ENCODE results near the gene MAEA. TPM values are rescaled to one million over a fixed set of nuclear protein-coding genes. Genes with fewer than 3 reads are reported as not detected.

The MAEA gene
- total RNA-seq, 2 donors from 2014 or later: 61.4 to 62.8 TPM

DNA sequence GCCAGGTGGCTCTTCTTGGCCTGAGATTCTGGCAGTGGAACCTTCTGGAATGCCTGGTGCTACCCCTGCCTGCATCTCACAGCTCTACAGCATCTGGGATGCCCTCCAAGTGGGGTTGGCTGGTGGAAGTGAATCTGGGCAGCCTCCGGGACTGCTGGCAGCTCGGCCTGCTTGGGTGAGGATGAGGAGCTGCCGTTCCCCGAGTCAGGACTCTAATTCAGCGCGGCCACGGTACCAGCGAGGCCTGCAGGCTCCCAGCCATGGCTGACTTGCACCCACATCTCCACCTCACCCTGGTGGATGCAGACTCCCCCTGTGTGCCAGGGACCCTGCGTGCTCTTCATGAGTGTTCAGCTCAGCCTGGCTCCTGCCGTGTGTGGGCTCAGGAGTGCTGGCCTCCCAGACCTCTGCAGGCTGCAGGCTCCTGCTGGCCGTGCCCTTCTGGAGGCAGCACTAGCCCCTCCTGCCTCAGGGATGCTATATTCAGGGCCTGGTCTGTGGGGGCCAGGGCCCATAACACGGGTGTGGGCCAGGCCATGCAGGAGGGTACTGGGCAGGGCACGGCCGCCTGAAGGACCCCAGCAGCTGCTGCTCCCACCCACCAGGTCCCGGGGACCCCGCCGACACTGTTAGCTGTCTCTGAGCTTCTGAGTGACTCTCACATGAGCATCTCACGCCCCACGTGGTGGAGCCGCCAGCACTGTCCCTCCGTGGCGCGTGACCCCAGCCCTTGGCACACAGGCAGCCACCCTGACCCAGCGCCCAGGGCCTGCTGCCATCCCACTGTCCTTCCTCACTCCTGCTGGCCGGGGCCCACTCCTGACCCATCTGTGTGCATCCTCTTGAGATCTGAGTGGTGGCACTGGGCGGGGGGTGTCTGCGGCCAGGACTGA, 67.9 kb downstream of the MAEA start:
- no peaks in the 10 kb centered on the region for H3K27me3 Mint-ChIP-seq
- no peaks in the 10 kb centered on the region for H3K36me3 Mint-ChIP-seq (ENCODE audit: low read depth)
- H3K4me1 Mint-ChIP-seq: no peaks in the 10 kb centered on the region
- no peaks in the 10 kb centered on the region for H3K9me3 Mint-ChIP-seq
- H3K27ac Mint-ChIP-seq: no peak overlapping the region
- no peak for ATAC-seq (replicated peaks)
- no peak overlapping the region for H3K4me3 Mint-ChIP-seq

DNA sequence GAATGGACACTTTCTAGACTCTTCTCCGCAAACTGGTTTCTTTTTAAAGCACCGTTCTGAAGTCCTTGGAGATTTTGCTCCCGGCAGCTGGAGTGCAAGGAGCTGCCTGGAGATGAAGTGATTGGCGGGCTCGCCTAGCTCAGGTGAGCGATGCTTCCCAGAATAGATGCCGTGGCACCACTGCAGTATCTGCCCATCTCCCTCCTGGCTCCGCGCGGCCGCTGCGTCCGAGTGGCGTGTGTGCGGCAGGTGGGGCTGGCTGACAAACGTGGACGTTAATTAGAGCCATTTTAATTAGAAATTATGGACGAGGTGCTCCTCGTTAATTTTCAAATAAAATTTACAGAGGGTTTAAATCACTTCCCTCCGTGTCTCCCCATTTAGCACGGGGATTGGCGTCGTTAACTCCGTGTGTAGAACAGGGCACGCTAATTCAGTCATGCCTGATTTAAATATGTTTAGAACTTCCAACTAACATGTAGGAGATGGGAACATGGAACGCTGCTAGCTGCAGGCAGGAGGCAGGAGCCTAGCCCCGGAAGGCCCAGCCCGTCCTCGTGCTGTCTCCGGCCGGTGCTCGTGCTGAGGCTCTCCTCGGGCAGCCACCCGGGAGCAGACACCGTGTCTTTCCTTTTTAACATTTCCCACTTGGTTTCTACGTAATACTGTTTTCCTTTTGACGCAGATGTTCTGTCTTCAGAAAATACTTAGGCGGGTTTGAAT, 68.9 kb downstream of the MAEA start:
- no peaks in the 10 kb centered on the region for H3K36me3 Mint-ChIP-seq (ENCODE audit: low read depth)
- H3K9me3 Mint-ChIP-seq: no peaks in the 10 kb centered on the region
- ATAC-seq (replicated peaks): no peak
- no peak overlapping the region for H3K4me3 Mint-ChIP-seq
- no peak overlapping the region for H3K27ac Mint-ChIP-seq
- H3K4me1 Mint-ChIP-seq: no peaks in the 10 kb centered on the region
- H3K27me3 Mint-ChIP-seq: no peaks in the 10 kb centered on the region

DNA sequence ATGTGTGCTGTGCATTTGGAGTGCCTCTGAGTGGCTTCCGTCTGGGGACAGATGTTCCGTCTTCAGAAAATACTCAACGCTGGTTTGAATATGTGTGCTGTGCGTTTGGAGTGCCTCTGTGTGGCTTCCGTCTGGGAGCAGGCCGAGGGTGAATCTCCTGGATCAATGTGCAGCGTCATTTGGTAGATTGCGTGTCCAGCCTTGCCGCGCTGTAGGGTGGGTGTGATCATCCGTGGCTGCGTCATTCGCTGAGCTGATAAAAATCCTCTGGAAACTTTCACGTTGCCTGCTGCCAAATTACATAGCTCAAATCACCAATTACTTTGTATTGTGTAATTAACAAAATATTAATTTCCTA, 69.4 kb downstream of the MAEA start:
- Mint-ChIP-seq H3K36me3 (ENCODE audit: low read depth) (no peaks in the 10 kb centered on the region), H3K4me1 (no peaks in the 10 kb centered on the region), H3K27ac (no peak overlapping the region), H3K9me3 (no peaks in the 10 kb centered on the region), H3K4me3 (no peak overlapping the region), H3K27me3 (no peaks in the 10 kb centered on the region)
- no peak for ATAC-seq (replicated peaks)

DNA sequence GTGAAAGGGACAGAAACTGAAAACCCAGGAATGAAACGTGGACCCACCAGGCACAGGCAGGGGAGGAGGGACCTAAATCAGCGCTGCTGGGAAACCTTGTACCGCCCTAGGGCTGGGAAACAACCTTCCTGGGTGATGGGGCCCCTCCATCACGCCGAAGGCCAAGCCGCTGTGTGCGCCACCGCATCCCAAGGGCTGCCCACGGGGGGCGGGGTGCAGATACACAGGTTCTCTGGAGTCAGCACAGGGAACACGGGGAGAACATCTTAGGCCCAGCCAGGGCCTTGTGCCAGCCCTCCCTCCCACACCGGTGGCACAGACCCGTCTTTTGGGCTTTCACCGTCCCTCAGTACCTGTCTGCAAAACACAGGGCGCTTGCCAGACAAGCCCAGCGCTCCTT, 70.3 kb downstream of the MAEA start:
- H3K36me3 Mint-ChIP-seq (ENCODE audit: low read depth): no peaks in the 10 kb centered on the region

DNA sequence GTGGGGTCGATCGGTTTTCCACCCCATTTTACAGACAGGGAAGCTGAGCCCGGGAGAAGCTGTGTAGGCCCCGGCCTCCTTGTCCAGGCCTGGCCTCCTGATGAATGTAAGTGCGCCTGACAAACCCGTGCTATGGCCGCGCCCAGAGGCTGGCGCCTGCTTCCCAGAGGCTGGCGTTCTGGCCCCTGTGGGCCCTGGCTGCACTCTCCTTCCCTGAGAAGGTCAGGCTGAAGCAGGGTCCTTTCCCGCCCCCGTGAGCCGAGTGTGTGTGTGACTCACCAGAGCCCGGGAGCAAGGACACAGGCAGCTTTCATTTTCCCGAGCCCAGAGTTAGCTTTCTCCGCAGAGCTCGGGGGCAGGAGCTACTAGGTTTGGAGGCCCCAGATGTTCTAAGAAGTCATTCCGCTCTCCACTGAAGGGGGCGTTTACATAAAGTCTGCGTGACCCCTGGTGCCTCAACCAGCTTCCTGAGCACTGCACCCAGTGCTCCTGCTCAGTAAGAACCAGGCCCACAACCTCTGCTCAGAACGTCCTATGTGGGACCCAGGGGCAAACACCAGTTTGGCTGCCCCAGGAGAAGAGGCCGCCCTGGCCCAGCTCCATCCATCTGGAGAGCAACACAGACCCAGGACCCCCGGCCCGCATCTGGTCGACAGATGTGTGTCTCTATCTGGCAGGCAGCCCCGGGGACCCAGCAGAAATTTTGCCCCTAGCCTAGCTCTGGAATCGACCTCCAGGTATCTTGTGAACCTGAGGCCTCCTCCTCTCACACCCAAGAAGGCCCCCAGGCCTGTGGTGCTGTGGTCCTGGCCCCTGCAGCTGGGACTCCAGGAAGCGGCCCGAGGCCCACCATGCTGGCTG, 71.0 kb downstream of the MAEA start:
- H3K4me1 Mint-ChIP-seq: no peaks in the 10 kb centered on the region
- no peak overlapping the region for H3K4me3 Mint-ChIP-seq
- H3K36me3 Mint-ChIP-seq (ENCODE audit: low read depth): no peaks in the 10 kb centered on the region
- ATAC-seq (replicated peaks): no peak
- H3K27me3 Mint-ChIP-seq: no peaks in the 10 kb centered on the region
- no peaks in the 10 kb centered on the region for H3K9me3 Mint-ChIP-seq
- no peak overlapping the region for H3K27ac Mint-ChIP-seq

More for the DNA sequence above, 70.3 kb downstream of the MAEA start:
- no peaks in the 10 kb centered on the region for H3K4me1 Mint-ChIP-seq
- no peak overlapping the region for H3K27ac Mint-ChIP-seq
- no peak overlapping the region for H3K4me3 Mint-ChIP-seq
- ATAC-seq (replicated peaks): no peak
- no peaks in the 10 kb centered on the region for H3K27me3 Mint-ChIP-seq
- H3K9me3 Mint-ChIP-seq: no peaks in the 10 kb centered on the region

DNA sequence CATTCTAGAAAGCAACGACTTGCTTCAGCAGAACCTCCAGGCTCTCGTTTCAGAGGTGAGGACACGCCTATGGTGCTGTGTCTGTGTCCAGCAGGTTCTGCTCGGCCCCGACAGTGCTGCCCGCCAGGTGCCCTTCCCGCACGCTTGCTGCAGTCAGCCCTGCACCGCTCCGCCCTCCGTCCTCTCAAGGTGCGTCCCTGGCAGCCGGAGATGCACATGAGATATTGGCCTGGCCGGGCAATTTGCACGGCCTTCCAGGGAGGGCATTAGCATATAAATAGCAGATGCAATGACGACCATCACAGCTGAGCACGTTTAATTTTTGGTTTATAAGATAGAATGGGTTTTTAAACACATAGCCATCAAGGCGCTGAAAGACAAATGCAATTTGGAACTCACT, 71.7 kb downstream of the MAEA start:
- no peaks in the 10 kb centered on the region for H3K9me3 Mint-ChIP-seq
- H3K27ac Mint-ChIP-seq: no peak overlapping the region
- no peaks in the 10 kb centered on the region for H3K27me3 Mint-ChIP-seq
- H3K4me1 Mint-ChIP-seq: no peaks in the 10 kb centered on the region
- no peak for ATAC-seq (replicated peaks)
- H3K36me3 Mint-ChIP-seq (ENCODE audit: low read depth): no peaks in the 10 kb centered on the region
- no peak overlapping the region for H3K4me3 Mint-ChIP-seq

- no peak for ATAC-seq (replicated peaks)
- Mint-ChIP-seq H3K4me3 (no peak overlapping the region), H3K27me3 (no peaks in the 10 kb centered on the region), H3K4me1 (no peaks in the 10 kb centered on the region), H3K27ac (no peak overlapping the region), H3K9me3 (no peaks in the 10 kb centered on the region), H3K36me3 (ENCODE audit: low read depth) (no peaks in the 10 kb centered on the region)
Measured at GRCh38 chr4:1362046-1362445, 72.4 kb downstream of the MAEA start.

DNA sequence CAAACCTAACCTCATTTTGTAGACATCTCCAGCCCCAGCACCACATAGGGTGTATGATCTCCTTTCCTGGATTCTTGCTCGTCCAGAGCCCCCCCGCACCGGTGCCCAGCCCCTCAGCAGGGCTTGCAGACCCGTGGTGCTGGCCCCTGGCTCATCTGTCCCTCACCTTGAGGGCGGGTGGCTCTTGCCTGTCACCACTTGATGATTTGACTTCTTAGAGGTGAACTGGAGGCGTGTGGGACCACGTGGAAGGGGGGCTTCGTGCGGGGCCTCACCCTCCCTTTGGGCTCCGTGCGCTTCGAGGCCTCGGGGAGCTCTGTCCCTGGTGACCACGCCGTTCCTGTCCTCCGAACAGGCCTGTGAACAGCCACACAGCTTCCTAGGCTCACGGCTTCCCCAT, 72.8 kb downstream of the MAEA start:
- H3K9me3 Mint-ChIP-seq: no peaks in the 10 kb centered on the region
- H3K4me1 Mint-ChIP-seq: no peaks in the 10 kb centered on the region
- H3K4me3 Mint-ChIP-seq: no peak overlapping the region
- H3K36me3 Mint-ChIP-seq (ENCODE audit: low read depth): no peaks in the 10 kb centered on the region
- no peak overlapping the region for H3K27ac Mint-ChIP-seq
- no peaks in the 10 kb centered on the region for H3K27me3 Mint-ChIP-seq
- no peak for ATAC-seq (replicated peaks)

DNA sequence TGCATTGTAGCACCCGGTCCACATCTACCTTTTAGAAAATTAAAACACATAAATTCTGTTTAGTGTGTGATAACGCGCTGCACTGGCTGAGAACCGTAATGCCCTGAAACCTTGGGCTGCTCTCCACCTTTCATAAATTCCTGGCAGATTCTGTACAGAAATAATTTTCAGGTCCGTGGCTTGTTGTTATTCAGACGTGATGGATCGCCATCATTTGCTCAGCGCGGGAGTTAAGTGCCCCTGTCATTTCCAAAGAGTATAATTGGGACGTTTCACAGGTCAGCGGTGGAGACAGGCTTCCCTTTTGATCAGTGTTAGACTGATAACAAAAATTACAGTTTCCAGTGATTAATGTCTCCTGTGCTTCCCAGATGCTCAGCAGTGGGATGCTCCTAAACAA, 73.8 kb downstream of the MAEA start:
- no peaks in the 10 kb centered on the region for H3K36me3 Mint-ChIP-seq (ENCODE audit: low read depth)
- no peaks in the 10 kb centered on the region for H3K4me1 Mint-ChIP-seq
- H3K4me3 Mint-ChIP-seq: no peak overlapping the region
- no peak for ATAC-seq (replicated peaks)
- no peaks in the 10 kb centered on the region for H3K27me3 Mint-ChIP-seq
- H3K9me3 Mint-ChIP-seq: no peaks in the 10 kb centered on the region
- no peak overlapping the region for H3K27ac Mint-ChIP-seq

DNA sequence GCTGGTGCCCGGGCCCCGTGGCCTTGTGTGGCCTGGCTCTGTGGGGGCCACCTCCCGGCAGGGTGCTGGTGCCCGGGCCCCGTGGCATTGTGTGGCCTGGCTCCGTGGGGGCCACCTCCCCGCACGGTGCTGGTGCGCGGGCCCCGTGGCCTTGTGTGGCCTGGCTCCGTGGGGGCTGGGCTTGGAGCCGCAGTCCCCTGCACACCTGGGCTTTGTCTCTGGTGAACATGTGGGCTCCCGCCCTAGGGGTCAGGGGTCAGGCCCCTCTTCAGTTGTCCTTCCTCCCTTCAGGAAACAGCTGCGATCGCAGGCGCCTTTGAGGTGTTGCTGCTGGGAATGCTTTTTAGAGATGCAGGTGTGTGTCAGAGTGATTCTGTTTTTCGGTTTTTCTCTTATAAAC, 74.5 kb downstream of the MAEA start:
- no peaks in the 10 kb centered on the region for H3K4me1 Mint-ChIP-seq
- H3K9me3 Mint-ChIP-seq: no peaks in the 10 kb centered on the region
- no peaks in the 10 kb centered on the region for H3K27me3 Mint-ChIP-seq
- H3K36me3 Mint-ChIP-seq (ENCODE audit: low read depth): no peaks in the 10 kb centered on the region
- no peak overlapping the region for H3K4me3 Mint-ChIP-seq
- no peak for ATAC-seq (replicated peaks)
- H3K27ac Mint-ChIP-seq: no peak overlapping the region

- no peak overlapping the region for H3K27ac Mint-ChIP-seq
- H3K27me3 Mint-ChIP-seq: no peaks in the 10 kb centered on the region
- H3K4me3 Mint-ChIP-seq: no peak overlapping the region
- no peaks in the 10 kb centered on the region for H3K4me1 Mint-ChIP-seq
- H3K36me3 Mint-ChIP-seq (ENCODE audit: low read depth): no peaks in the 10 kb centered on the region
- no peak for ATAC-seq (replicated peaks)
- H3K9me3 Mint-ChIP-seq: no peaks in the 10 kb centered on the region
Measured at GRCh38 chr4:1364748-1365147, 75.1 kb downstream of the MAEA start.

- H3K4me3 Mint-ChIP-seq: no peak overlapping the region
- no peaks in the 10 kb centered on the region for H3K36me3 Mint-ChIP-seq (ENCODE audit: low read depth)
- no peak overlapping the region for H3K27ac Mint-ChIP-seq
- ATAC-seq (replicated peaks): no peak
- H3K9me3 Mint-ChIP-seq: no peaks in the 10 kb centered on the region
- no peaks in the 10 kb centered on the region for H3K27me3 Mint-ChIP-seq
- no peaks in the 10 kb centered on the region for H3K4me1 Mint-ChIP-seq
Measured at GRCh38 chr4:1365271-1366178, 75.8 kb downstream of the MAEA start.

DNA sequence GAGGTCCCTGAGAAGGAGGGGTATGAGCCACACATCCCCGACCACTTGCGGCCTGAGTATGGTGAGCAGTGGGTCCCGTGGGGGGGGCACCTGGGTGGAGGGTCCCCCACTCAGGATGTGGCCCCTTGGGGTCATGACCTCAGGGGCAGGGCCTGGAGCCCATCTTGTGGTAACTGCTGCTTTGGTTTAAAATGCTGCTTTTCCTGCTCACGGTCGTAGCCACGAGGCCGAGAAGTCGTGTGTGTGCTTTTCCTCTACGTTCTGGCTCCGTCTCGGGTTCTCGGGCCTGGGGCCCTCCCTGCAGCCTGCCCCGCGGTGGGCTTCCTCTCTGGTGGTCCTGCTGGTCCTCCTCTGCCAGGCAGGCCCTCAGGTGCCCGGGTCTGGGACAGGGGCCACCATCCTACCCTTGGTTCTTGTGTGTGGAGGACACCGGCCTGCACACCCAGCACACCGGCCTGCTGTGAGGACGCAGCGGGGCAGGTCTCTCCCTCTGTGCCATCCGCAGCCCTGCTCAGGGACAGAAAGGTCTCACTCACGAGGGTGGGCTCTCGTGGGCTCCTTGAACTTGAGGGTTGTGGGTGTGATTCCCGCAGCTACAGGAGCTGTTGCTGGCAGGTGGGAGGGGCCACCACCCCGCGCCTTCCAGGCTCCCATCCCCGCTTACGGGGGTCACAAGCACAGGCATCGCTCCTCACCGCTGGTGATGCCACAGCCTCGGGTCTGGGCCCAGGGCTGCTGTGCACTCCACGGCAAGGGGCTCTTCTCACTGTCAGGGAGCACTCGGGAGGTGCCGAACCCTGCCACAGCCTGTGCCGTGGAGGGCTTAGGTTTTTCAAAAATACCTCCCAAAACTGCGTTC, 76.9 kb downstream of the MAEA start:
- Mint-ChIP-seq H3K4me3 (no peak overlapping the region), H3K9me3 (no peaks in the 10 kb centered on the region), H3K36me3 (ENCODE audit: low read depth) (no peaks in the 10 kb centered on the region), H3K4me1 (no peaks in the 10 kb centered on the region), H3K27me3 (no peaks in the 10 kb centered on the region), H3K27ac (no peak overlapping the region)
- no peak for ATAC-seq (replicated peaks)
